GM20000 (cell line): Measurements from ENCODE around the gene FBXO28.

ENCODE experiments used
- DNase-seq: peaks from one replicate; pipeline ENCODE4 v3.0.0; 2012; ENCODE audit warnings: low spot score
- CTCF ChIP-seq: IDR thresholded peaks from 2 replicates; pipeline ENCODE4 v1.5.1; 2012; ENCODE audit warnings: mild to moderate bottlenecking, control low read depth; ENCODE audit errors: extremely low read depth, missing control alignments

Gene FBXO28

GRCh38 chr1:224127925-224128819 is 14.3 kb downstream of the FBXO28 start:
- no peak for DNase-seq
- no peak for TF ChIP-seq CTCF

GRCh38 chr1:224131253-224131652 is 17.3 kb downstream of the FBXO28 start:
- DNase-seq: no peak

GRCh38 chr1:224132901-224133300 is 19.0 kb downstream of the FBXO28 start:
- no peak for DNase-seq
- TF ChIP-seq CTCF: no peak

More at GRCh38 chr1:224131253-224131652, 17.3 kb downstream of the FBXO28 start:
- TF ChIP-seq CTCF: no peak

GRCh38 chr1:224133741-224134299 is 19.9 kb downstream of the FBXO28 start:
- DNase-seq: no peak
- no peak for TF ChIP-seq CTCF

GRCh38 chr1:224137518-224137917 is 23.6 kb downstream of the FBXO28 start:
- no peak for TF ChIP-seq CTCF
- no peak for DNase-seq

GRCh38 chr1:224138198-224138597 is 24.3 kb downstream of the FBXO28 start:
- DNase-seq: no peak
- TF ChIP-seq CTCF: no peak

- no peak for TF ChIP-seq CTCF
- no peak for DNase-seq
Measured at GRCh38 chr1:224141693-224142092, 27.8 kb downstream of the FBXO28 start.
